ENCODE data around the gene ARF6. TPM values are rescaled to one million over a fixed set of nuclear protein-coding genes. Genes with fewer than 3 reads are reported as not detected.

The ARF6 gene
- total and polyA plus RNA-seq, 9 of the 15 experiments (the other 6 are each of a cell fraction or from before 2014, with no cell fraction given) = 15.3 to 35.2 (median 24.9) TPM

- TF ChIP-seq AFF4 (CRISPR knock-in tag; IDR thresholded peaks at IDR 0.05) (no peak), IRF2 (CRISPR knock-in tag; IDR thresholded peaks at IDR 0.05) (no peak), FOXM1 (IDR thresholded peaks at IDR 0.05; ENCODE audit: low read depth) (0 out of 2 replicates have a peak, but pooled peaks have one; percentile 6), FOXM1 (CRISPR knock-in tag; IDR thresholded peaks at IDR 0.05; ENCODE audit: low read depth) (no peak), MNT (conservative IDR thresholded peaks at IDR 0.05) (no peak), XRCC3 (IDR thresholded peaks at IDR 0.05) (0 out of 2 replicates have a peak, but pooled peaks have one; percentile 62), MBD1 (CRISPR knock-in tag; IDR thresholded peaks at IDR 0.05) (no peak), CHAMP1 (IDR thresholded peaks at IDR 0.05) (peak; percentile 99), MCM3 (IDR thresholded peaks at IDR 0.05) (no peak), ZBTB17 (CRISPR knock-in tag; IDR thresholded peaks at IDR 0.05) (no peak), SMAD4 (CRISPR knock-in tag; conservative IDR thresholded peaks at IDR 0.05) (no peak), NFRKB (IDR thresholded peaks at IDR 0.05; ENCODE audit: low read depth) (peak; percentile 9; the same call in 1 of the 2 replicates), ZNF398 (CRISPR knock-in tag; IDR thresholded peaks at IDR 0.05) (no peak), VEZF1 (CRISPR knock-in tag; IDR thresholded peaks at IDR 0.05) (peak; percentile 91), BMI1 (IDR thresholded peaks at IDR 0.05; ENCODE audit: low read length) (no peak)
Observed at GRCh38 chr14:49862089-49862673, 30.7 kb upstream of the ARF6 start (continued).

Data from K562 (cell line).